ENCODE measurements around the gene JAKMIP2.

Gene JAKMIP2

GRCh38 chr5:147746986-147747385 is 35.5 kb downstream of the JAKMIP2 start:
- Histone ChIP-seq H3K9me3 (ENCODE audit: control insufficient read depth, insufficient read depth, low read length) (no peaks in the 10 kb centered on the region), H3K27me3 (ENCODE audit: control insufficient read depth, insufficient read depth, low read length) (no peaks in the 10 kb centered on the region), H3K27ac (ENCODE audit: low read depth, low read length) (no peak overlapping the region), H3K4me3 (ENCODE audit: low read depth, low read length) (no peak overlapping the region), H3K36me3 (ENCODE audit: control insufficient read depth, insufficient read depth, low read length) (no peaks in the 10 kb centered on the region), H3K4me1 (ENCODE audit: control insufficient read depth, insufficient read depth, low read length) (peaks cover 50% of the 10 kb centered on the region), H3K9ac (ENCODE audit: low read depth, low read length) (no peak overlapping the region)

GRCh38 chr5:147743678-147744374 is 38.7 kb downstream of the JAKMIP2 start:
- no peaks in the 10 kb centered on the region for H3K9me3 ChIP-seq (ENCODE audit: control insufficient read depth, insufficient read depth, low read length)
- peaks cover 22% of the 10 kb centered on the region for H3K4me1 ChIP-seq (ENCODE audit: control insufficient read depth, insufficient read depth, low read length)
- no peaks in the 10 kb centered on the region for H3K36me3 ChIP-seq (ENCODE audit: control insufficient read depth, insufficient read depth, low read length)
- no peak overlapping the region for H3K27ac ChIP-seq (ENCODE audit: low read depth, low read length)
- H3K4me3 ChIP-seq (ENCODE audit: low read depth, low read length) = no peak overlapping the region
- H3K27me3 ChIP-seq (ENCODE audit: control insufficient read depth, insufficient read depth, low read length) = no peaks in the 10 kb centered on the region
- H3K9ac ChIP-seq (ENCODE audit: low read depth, low read length) = no peak overlapping the region

- Histone ChIP-seq H3K9me3 (ENCODE audit: control insufficient read depth, insufficient read depth, low read length) (no peaks in the 10 kb centered on the region), H3K9ac (ENCODE audit: low read depth, low read length) (no peak overlapping the region), H3K4me1 (ENCODE audit: control insufficient read depth, insufficient read depth, low read length) (peaks cover 14% of the 10 kb centered on the region), H3K4me3 (ENCODE audit: low read depth, low read length) (no peak overlapping the region), H3K27ac (ENCODE audit: low read depth, low read length) (no peak overlapping the region), H3K27me3 (ENCODE audit: control insufficient read depth, insufficient read depth, low read length) (no peaks in the 10 kb centered on the region), H3K36me3 (ENCODE audit: control insufficient read depth, insufficient read depth, low read length) (no peaks in the 10 kb centered on the region)
These were observed 39.5 kb downstream of the JAKMIP2 start for GRCh38 chr5:147743012-147743411.

DNA sequence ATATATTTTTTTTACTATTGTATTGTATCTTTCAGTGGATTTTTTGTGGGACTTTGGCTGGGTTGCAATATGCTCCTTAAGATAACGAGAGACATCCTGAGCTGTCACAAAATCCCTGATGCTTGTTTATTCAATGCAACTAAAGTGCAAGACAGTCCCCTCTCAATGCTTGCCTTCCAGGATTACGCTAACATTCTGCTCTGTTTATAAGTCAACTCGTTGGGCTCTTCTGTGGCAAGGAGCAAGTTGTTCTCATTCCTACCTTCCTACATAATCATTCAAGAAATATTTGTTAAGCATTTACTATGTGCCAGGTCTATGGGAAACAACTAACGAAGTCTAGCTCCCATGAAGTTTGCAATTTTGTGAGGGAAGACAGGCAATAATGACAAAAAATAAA is 40.4 kb downstream of the JAKMIP2 start:
- Histone ChIP-seq H3K27ac (ENCODE audit: low read depth, low read length) (no peak overlapping the region), H3K4me3 (ENCODE audit: low read depth, low read length) (no peak overlapping the region), H3K9ac (ENCODE audit: low read depth, low read length) (no peak overlapping the region), H3K27me3 (ENCODE audit: control insufficient read depth, insufficient read depth, low read length) (no peaks in the 10 kb centered on the region), H3K36me3 (ENCODE audit: control insufficient read depth, insufficient read depth, low read length) (no peaks in the 10 kb centered on the region), H3K4me1 (ENCODE audit: control insufficient read depth, insufficient read depth, low read length) (peaks cover 5% of the 10 kb centered on the region), H3K9me3 (ENCODE audit: control insufficient read depth, insufficient read depth, low read length) (no peaks in the 10 kb centered on the region)

DNA sequence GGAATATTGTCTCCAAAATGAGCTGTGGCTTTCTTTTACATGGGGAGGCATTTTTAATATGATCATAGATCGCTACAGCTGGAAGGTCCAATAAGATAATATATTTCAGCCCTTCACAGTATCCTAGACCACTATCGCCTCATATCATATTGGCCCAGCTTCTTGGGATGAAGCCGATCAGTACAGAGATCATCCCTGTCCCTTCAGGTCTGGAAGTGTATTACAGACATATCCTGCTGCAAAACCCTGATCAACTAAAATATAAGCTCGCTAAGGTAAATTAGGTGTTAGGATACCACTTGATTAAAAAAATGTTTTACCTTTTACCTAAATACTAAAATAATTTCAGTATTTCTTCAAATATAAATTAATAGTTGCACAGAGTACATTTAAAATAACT is 41.7 kb downstream of the JAKMIP2 start:
- Histone ChIP-seq H3K9ac (ENCODE audit: low read depth, low read length) (no peak overlapping the region), H3K4me1 (ENCODE audit: control insufficient read depth, insufficient read depth, low read length) (no peaks in the 10 kb centered on the region), H3K27ac (ENCODE audit: low read depth, low read length) (no peak overlapping the region), H3K4me3 (ENCODE audit: low read depth, low read length) (no peak overlapping the region), H3K27me3 (ENCODE audit: control insufficient read depth, insufficient read depth, low read length) (no peaks in the 10 kb centered on the region), H3K9me3 (ENCODE audit: control insufficient read depth, insufficient read depth, low read length) (no peaks in the 10 kb centered on the region), H3K36me3 (ENCODE audit: control insufficient read depth, insufficient read depth, low read length) (no peaks in the 10 kb centered on the region)

DNA sequence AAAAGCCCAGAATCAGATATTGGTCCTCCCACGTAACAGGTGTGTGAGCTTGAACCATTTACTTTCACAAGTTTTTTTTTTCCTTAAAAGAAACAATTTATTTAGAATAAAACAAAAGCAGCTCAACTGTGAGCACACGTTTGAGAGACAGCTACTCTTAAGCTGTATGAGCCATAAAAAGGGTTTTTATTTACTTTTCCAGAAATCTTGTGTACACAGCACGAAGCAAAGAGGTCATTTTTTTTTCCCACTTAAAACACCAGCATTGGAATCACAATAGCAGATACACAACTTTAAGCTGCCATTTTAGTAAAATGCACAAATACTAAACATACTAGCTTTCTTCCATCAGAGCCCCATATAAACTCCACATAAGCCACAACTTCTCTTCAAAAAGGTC is 44.6 kb downstream of the JAKMIP2 start:
- peaks cover 7% of the 10 kb centered on the region; the same call in 1 of the 2 replicates for H3K4me1 ChIP-seq (ENCODE audit: control insufficient read depth, insufficient read depth, low read length)
- H3K4me3 ChIP-seq (ENCODE audit: low read depth, low read length) = no peak overlapping the region
- no peak overlapping the region for H3K9ac ChIP-seq (ENCODE audit: low read depth, low read length)
- no peak overlapping the region for H3K27ac ChIP-seq (ENCODE audit: low read depth, low read length)
- H3K36me3 ChIP-seq (ENCODE audit: control insufficient read depth, insufficient read depth, low read length) = no peaks in the 10 kb centered on the region
- H3K9me3 ChIP-seq (ENCODE audit: control insufficient read depth, insufficient read depth, low read length) = no peaks in the 10 kb centered on the region
- H3K27me3 ChIP-seq (ENCODE audit: control insufficient read depth, insufficient read depth, low read length) = no peaks in the 10 kb centered on the region

- H3K27me3 ChIP-seq (ENCODE audit: control insufficient read depth, insufficient read depth, low read length) = no peaks in the 10 kb centered on the region
- H3K27ac ChIP-seq (ENCODE audit: low read depth, low read length) = no peak overlapping the region
- peaks cover 20% of the 10 kb centered on the region for H3K4me1 ChIP-seq (ENCODE audit: control insufficient read depth, insufficient read depth, low read length)
- H3K36me3 ChIP-seq (ENCODE audit: control insufficient read depth, insufficient read depth, low read length) = no peaks in the 10 kb centered on the region
- no peak overlapping the region for H3K9ac ChIP-seq (ENCODE audit: low read depth, low read length)
- no peak overlapping the region for H3K4me3 ChIP-seq (ENCODE audit: low read depth, low read length)
- H3K9me3 ChIP-seq (ENCODE audit: control insufficient read depth, insufficient read depth, low read length) = no peaks in the 10 kb centered on the region
These were observed 46.9 kb downstream of the JAKMIP2 start for GRCh38 chr5:147735621-147736125.

DNA sequence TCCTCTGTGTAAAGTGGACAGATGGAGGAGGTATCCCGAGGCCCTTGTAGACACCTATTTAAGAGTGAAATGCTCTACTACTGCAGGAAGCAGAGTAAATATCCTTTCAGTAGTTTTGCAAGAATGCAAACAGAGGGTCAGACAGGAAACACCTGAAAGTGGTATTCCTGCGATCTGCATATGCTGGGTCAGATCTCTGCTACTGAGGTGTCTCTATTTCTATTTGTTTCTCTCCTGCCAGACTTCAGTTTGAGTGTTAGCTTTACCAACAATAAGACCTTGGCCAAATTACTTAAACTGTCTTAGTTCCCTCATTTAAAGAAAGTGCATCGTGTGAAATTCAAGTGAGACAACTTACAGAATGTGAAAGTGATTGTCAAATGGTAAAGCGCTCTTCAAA is 47.6 kb downstream of the JAKMIP2 start:
- H3K36me3 ChIP-seq (ENCODE audit: control insufficient read depth, insufficient read depth, low read length) = no peaks in the 10 kb centered on the region
- no peaks in the 10 kb centered on the region for H3K9me3 ChIP-seq (ENCODE audit: control insufficient read depth, insufficient read depth, low read length)
- H3K27me3 ChIP-seq (ENCODE audit: control insufficient read depth, insufficient read depth, low read length) = no peaks in the 10 kb centered on the region
- H3K9ac ChIP-seq (ENCODE audit: low read depth, low read length) = no peak overlapping the region
- no peak overlapping the region for H3K4me3 ChIP-seq (ENCODE audit: low read depth, low read length)
- no peak overlapping the region for H3K27ac ChIP-seq (ENCODE audit: low read depth, low read length)
- peaks cover 20% of the 10 kb centered on the region for H3K4me1 ChIP-seq (ENCODE audit: control insufficient read depth, insufficient read depth, low read length)

GRCh38 chr5:147733075-147733474 is 49.5 kb downstream of the JAKMIP2 start:
- no peaks in the 10 kb centered on the region for H3K9me3 ChIP-seq (ENCODE audit: control insufficient read depth, insufficient read depth, low read length)
- H3K27me3 ChIP-seq (ENCODE audit: control insufficient read depth, insufficient read depth, low read length) = no peaks in the 10 kb centered on the region
- H3K4me1 ChIP-seq (ENCODE audit: control insufficient read depth, insufficient read depth, low read length) = peaks cover 20% of the 10 kb centered on the region
- H3K9ac ChIP-seq (ENCODE audit: low read depth, low read length) = no peak overlapping the region
- no peak overlapping the region for H3K27ac ChIP-seq (ENCODE audit: low read depth, low read length)
- H3K36me3 ChIP-seq (ENCODE audit: control insufficient read depth, insufficient read depth, low read length) = no peaks in the 10 kb centered on the region
- no peak overlapping the region for H3K4me3 ChIP-seq (ENCODE audit: low read depth, low read length)

DNA sequence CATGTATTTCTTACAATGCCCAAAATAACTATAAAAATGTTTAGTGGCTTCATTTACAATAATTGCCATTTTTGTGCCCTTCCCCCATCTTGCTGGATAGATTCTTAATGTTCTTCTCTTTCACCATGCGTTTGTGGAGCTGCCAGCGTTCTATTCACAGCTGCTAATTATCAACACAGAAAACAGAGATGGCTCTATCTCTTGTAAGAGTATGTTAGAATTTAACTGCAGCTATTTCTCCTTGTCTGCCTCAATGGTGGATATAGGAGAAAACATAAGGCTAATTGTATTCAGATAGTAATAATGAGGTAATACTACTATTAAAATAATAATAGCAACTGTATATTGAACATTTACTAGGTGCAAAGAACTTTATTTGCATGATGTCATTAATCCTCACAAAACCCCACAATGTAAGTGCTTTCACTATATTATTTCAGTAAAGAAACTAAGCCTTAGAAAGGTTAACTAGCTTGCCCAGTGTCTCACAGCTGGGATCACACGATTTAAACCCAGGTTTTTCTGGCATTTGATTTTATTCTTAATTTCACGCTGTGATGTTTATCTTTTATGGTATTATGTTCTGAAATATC is 50.1 kb downstream of the JAKMIP2 start:
- Histone ChIP-seq H3K4me1 (ENCODE audit: control insufficient read depth, insufficient read depth, low read length) (peaks cover 20% of the 10 kb centered on the region), H3K27ac (ENCODE audit: low read depth, low read length) (no peak overlapping the region), H3K9ac (ENCODE audit: low read depth, low read length) (no peak overlapping the region), H3K9me3 (ENCODE audit: control insufficient read depth, insufficient read depth, low read length) (no peaks in the 10 kb centered on the region), H3K4me3 (ENCODE audit: low read depth, low read length) (no peak overlapping the region), H3K27me3 (ENCODE audit: control insufficient read depth, insufficient read depth, low read length) (no peaks in the 10 kb centered on the region), H3K36me3 (ENCODE audit: control insufficient read depth, insufficient read depth, low read length) (no peaks in the 10 kb centered on the region)

DNA sequence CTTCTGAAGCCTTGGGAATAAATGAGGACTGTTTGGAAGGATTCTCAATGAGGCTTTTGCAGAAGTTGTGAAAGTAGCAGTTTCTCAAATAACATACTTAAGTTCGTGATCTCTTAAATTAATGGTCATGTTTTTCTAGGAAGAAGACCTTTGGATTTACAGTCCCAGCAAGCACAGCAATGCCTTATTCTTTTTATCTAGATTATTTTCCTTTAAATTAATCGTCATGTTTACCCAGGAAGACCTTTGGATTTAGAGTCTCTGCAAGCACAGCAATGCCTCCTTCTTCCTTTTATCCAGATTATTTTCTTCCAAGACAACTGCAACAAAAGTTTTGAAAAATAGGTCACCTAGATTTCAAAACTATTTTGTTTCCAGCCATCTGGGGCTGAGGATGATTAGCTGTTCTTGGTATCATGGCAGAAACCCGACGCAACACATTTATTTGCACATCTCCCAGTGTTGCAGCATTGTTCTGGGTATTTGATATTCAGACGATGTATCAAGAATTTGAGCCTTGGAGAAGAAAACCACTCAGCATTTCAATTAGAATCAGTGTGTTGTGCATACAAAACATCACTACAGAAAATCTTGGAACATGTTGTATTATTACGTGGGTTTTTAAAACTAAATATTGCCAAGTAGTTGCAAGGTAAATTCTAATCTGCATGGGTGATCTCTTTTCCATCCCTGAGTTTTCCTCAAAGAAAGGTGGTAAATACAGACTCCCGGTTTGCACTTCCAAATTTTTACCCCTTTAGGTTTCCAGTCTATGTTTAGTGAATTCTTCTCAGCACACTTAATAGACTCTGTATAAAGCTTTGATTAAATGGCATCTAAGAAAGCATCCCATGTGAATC is 50.9 kb downstream of the JAKMIP2 start:
- Histone ChIP-seq H3K9me3 (ENCODE audit: control insufficient read depth, insufficient read depth, low read length) (no peaks in the 10 kb centered on the region), H3K36me3 (ENCODE audit: control insufficient read depth, insufficient read depth, low read length) (no peaks in the 10 kb centered on the region), H3K9ac (ENCODE audit: low read depth, low read length) (no peak overlapping the region), H3K4me1 (ENCODE audit: control insufficient read depth, insufficient read depth, low read length) (peaks cover 20% of the 10 kb centered on the region), H3K4me3 (ENCODE audit: low read depth, low read length) (no peak overlapping the region), H3K27ac (ENCODE audit: low read depth, low read length) (no peak overlapping the region), H3K27me3 (ENCODE audit: control insufficient read depth, insufficient read depth, low read length) (no peaks in the 10 kb centered on the region)

Measured in HUES48 (cell line).